Hindlimb muscle (tissue), 1 donor: ENCODE results near the gene DTX3L. TPM values are rescaled to one million over a fixed set of nuclear protein-coding genes. Genes with fewer than 3 reads are reported as not detected.

Source experiments
- DNase-seq: peaks from one replicate; pipeline ENCODE4 v3.0.0-alpha.2; 2013
- polyA plus RNA-seq: library from polyadenylated mRNA; unstranded; fragments of 120-200 nt; gene quantifications from one replicate; pipeline ENCODE4 v1.2.1, GENCODE V29; 2013; ENCODE audit not compliant: insufficient read length

DTX3L gene
- polyA plus RNA-seq, 1 donor: 8.6 TPM

- DNase-seq: no peak
These were observed 44.8 kb downstream of the DTX3L start for GRCh38 chr3:122608916-122609315.

- no peak for DNase-seq
These were observed 45.8 kb downstream of the DTX3L start for GRCh38 chr3:122609798-122610559.

GRCh38 chr3:122612696-122613095 lies 48.6 kb downstream of the DTX3L start:
- DNase-seq: no peak

- DNase-seq: no peak
These were observed 51.2 kb downstream of the DTX3L start for GRCh38 chr3:122615303-122615702.

- DNase-seq: no peak
These were observed 54.5 kb downstream of the DTX3L start for GRCh38 chr3:122618614-122619013.

- no peak for DNase-seq
These were observed 54.9 kb downstream of the DTX3L start for GRCh38 chr3:122619040-122619439.

- DNase-seq: no peak
These were observed 56.3 kb downstream of the DTX3L start for GRCh38 chr3:122620399-122620798.

- no peak for DNase-seq
These were observed 57.0 kb downstream of the DTX3L start for GRCh38 chr3:122621112-122621511.

GRCh38 chr3:122623031-122623829 lies 59.1 kb downstream of the DTX3L start:
- DNase-seq: no peak

Other genes with a start within 250 kb of the DTX3L start
- gene CSTA, start 239.1 kb upstream of the DTX3L start, polyA plus RNA-seq: 0.80 TPM
- 26.1 TPM for gene MIX23, start 181.1 kb upstream of the DTX3L start, polyA plus RNA-seq
- 28.5 TPM for gene FAM162A, start 180.2 kb upstream of the DTX3L start, polyA plus RNA-seq
- gene WDR5B, start 148.3 kb upstream of the DTX3L start, polyA plus RNA-seq: 4.9 TPM
- 40.9 TPM for gene KPNA1, start 49.4 kb upstream of the DTX3L start, polyA plus RNA-seq
- gene PARP9, start within 50 bp of the DTX3L start, polyA plus RNA-seq: 13.7 TPM
- 2.8 TPM for gene PARP15, start 13.3 kb downstream of the DTX3L start, polyA plus RNA-seq
- gene PARP14, start 116.5 kb downstream of the DTX3L start, polyA plus RNA-seq: 10.5 TPM
- gene HSPBAP1, start 229.5 kb downstream of the DTX3L start, polyA plus RNA-seq: 7.5 TPM
- 7.1 TPM for gene SLC49A4, start 230.7 kb downstream of the DTX3L start, polyA plus RNA-seq